Measurements from ENCODE around the gene MCTP2. TPM values are rescaled to one million over a fixed set of nuclear protein-coding genes. Genes with fewer than 3 reads are reported as not detected.

The MCTP2 gene
- total and polyA plus RNA-seq, 2 of the 13 experiments (the other 11 are each of a cell fraction or from before 2014, with no cell fraction given), result 5.1 to 8.6 TPM

DNA sequence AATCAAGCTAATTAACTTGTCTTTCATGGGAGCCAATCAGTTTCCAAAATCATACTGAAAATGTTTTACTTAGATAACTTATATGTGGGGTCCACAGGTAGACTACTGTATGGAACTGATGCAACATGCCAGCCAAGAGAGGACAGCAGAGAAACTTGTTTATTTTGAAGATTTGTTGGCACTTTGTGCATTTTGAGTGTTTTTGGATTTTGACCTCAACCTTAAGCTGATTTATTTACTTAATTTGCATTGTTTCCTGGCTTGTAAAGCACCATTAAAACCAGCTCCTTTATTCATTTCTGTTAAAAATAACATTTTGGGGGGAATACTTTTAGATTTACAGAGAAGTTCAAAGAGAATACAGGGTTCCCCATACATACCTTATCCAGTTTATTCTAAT is 166.6 kb downstream of the MCTP2 start (continued):
- no peak for TF ChIP-seq ZNF569 (CRISPR knock-in tag; IDR thresholded peaks at IDR 0.05; ENCODE audit: borderline replicate concordance)
- TF ChIP-seq HNRNPH1 (optimal IDR thresholded peaks at IDR 0.05; ENCODE audit: low read depth, low read length), result no peak
- TF ChIP-seq ZNF501 (CRISPR knock-in tag; IDR thresholded peaks at IDR 0.05), result no peak
- TF ChIP-seq, protein P1, sequence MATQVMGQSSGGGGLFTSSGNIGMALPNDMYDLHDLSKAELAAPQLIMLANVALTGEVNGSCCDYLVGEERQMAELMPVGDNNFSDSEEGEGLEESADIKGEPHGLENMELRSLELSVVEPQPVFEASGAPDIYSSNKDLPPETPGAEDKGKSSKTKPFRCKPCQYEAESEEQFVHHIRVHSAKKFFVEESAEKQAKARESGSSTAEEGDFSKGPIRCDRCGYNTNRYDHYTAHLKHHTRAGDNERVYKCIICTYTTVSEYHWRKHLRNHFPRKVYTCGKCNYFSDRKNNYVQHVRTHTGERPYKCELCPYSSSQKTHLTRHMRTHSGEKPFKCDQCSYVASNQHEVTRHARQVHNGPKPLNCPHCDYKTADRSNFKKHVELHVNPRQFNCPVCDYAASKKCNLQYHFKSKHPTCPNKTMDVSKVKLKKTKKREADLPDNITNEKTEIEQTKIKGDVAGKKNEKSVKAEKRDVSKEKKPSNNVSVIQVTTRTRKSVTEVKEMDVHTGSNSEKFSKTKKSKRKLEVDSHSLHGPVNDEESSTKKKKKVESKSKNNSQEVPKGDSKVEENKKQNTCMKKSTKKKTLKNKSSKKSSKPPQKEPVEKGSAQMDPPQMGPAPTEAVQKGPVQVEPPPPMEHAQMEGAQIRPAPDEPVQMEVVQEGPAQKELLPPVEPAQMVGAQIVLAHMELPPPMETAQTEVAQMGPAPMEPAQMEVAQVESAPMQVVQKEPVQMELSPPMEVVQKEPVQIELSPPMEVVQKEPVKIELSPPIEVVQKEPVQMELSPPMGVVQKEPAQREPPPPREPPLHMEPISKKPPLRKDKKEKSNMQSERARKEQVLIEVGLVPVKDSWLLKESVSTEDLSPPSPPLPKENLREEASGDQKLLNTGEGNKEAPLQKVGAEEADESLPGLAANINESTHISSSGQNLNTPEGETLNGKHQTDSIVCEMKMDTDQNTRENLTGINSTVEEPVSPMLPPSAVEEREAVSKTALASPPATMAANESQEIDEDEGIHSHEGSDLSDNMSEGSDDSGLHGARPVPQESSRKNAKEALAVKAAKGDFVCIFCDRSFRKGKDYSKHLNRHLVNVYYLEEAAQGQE (IDR thresholded peaks at IDR 0.05; ENCODE audit: borderline replicate concordance in 1 of 2, low read depth in 1 of 2, low read length in 2 of 2), result no peak
- no peak for TF ChIP-seq FOXK2 (IDR thresholded peaks at IDR 0.05)
- TF ChIP-seq ZFP36L2 (CRISPR knock-in tag; IDR thresholded peaks at IDR 0.05), result no peak
- TF ChIP-seq HMGA1 (CRISPR knock-in tag; conservative IDR thresholded peaks at IDR 0.05), result no peak
- no peak for TF ChIP-seq TAF15 (IDR thresholded peaks at IDR 0.05; ENCODE audit: low read depth, low read length, poor library complexity, severe bottlenecking)
- no peak for TF ChIP-seq CBFB (CRISPR knock-in tag; IDR thresholded peaks at IDR 0.05)
- TF ChIP-seq, protein P2, sequence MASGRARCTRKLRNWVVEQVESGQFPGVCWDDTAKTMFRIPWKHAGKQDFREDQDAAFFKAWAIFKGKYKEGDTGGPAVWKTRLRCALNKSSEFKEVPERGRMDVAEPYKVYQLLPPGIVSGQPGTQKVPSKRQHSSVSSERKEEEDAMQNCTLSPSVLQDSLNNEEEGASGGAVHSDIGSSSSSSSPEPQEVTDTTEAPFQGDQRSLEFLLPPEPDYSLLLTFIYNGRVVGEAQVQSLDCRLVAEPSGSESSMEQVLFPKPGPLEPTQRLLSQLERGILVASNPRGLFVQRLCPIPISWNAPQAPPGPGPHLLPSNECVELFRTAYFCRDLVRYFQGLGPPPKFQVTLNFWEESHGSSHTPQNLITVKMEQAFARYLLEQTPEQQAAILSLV (CRISPR knock-in tag; IDR thresholded peaks at IDR 0.05; ENCODE audit: borderline replicate concordance), result no peak
- TF ChIP-seq, protein P3, sequence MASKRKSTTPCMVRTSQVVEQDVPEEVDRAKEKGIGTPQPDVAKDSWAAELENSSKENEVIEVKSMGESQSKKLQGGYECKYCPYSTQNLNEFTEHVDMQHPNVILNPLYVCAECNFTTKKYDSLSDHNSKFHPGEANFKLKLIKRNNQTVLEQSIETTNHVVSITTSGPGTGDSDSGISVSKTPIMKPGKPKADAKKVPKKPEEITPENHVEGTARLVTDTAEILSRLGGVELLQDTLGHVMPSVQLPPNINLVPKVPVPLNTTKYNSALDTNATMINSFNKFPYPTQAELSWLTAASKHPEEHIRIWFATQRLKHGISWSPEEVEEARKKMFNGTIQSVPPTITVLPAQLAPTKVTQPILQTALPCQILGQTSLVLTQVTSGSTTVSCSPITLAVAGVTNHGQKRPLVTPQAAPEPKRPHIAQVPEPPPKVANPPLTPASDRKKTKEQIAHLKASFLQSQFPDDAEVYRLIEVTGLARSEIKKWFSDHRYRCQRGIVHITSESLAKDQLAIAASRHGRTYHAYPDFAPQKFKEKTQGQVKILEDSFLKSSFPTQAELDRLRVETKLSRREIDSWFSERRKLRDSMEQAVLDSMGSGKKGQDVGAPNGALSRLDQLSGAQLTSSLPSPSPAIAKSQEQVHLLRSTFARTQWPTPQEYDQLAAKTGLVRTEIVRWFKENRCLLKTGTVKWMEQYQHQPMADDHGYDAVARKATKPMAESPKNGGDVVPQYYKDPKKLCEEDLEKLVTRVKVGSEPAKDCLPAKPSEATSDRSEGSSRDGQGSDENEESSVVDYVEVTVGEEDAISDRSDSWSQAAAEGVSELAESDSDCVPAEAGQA (IDR thresholded peaks at IDR 0.05; ENCODE audit: low read depth), result no peak
- TF ChIP-seq, protein P3 (CRISPR knock-in tag; IDR thresholded peaks at IDR 0.05; ENCODE audit: borderline replicate concordance), result no peak
- TF ChIP-seq ZNF7 (CRISPR knock-in tag; IDR thresholded peaks at IDR 0.05), result no peak
- TF ChIP-seq, protein P4, sequence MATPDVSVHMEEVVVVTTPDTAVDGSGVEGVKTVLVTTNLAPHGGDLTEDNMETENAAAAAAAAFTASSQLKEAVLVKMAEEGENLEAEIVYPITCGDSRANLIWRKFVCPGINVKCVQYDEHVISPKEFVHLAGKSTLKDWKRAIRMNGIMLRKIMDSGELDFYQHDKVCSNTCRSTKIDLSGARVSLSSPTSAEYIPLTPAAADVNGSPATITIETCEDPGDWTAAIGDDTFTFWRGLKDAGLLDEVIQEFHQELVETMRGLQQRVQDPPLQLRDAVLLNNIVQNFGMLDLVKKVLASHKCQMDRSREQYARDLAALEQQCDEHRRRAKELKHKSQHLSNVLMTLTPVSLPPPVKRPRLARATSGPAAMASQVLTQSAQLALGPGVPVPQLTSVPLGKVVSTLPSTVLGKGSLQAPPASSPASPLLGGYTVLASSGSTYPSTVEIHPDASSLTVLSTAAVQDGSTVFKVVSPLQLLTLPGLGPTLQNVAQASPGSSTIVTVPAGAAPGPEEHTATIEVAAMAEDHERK (CRISPR knock-in tag; IDR thresholded peaks at IDR 0.05; ENCODE audit: low read depth), result no peak

All from HepG2 (cell line).